HG02588 (cell line): Measurements from ENCODE around the gene BTNL8.
"Not testable (repeated sequence)": the region's sequence is repeated elsewhere in the genome, so short reads cannot be mapped to it uniquely, and the experiment has no call there.

Experiments
- ATAC-seq: cut with Tn5 transposase; IDR thresholded peaks from one replicate; pipeline ENCODE4 v1.9.1; 2021; ENCODE audit warnings: mild to moderate bottlenecking, moderate library complexity; ENCODE audit not compliant: unreplicated experiment

The BTNL8 gene

GRCh38 chr5:180874804-180875582, 24.0 kb upstream of the BTNL8 start:
- no peak for ATAC-seq

GRCh38 chr5:180875860-180876426, 23.0 kb upstream of the BTNL8 start:
- ATAC-seq: no peak

GRCh38 chr5:180885845-180886529, 13.0 kb upstream of the BTNL8 start:
- not testable (repeated sequence) for ATAC-seq

- ATAC-seq: no peak
Measured at GRCh38 chr5:180889381-180889780, 9.6 kb upstream of the BTNL8 start.

- not testable (repeated sequence) for ATAC-seq
Measured at GRCh38 chr5:180895330-180895729, 3.6 kb upstream of the BTNL8 start.

- ATAC-seq: no peak
Measured at GRCh38 chr5:180900178-180900577, 1.2 kb downstream of the BTNL8 start.

- no peak for ATAC-seq
Measured at GRCh38 chr5:180901319-180902009, 2.5 kb downstream of the BTNL8 start.

GRCh38 chr5:180908400-180908799, 9.4 kb downstream of the BTNL8 start:
- ATAC-seq: no peak

GRCh38 chr5:180908998-180909731, 10.2 kb downstream of the BTNL8 start:
- no peak for ATAC-seq

- no peak for ATAC-seq
Measured at GRCh38 chr5:180909782-180910181, 10.8 kb downstream of the BTNL8 start.

- ATAC-seq: no peak
Measured at GRCh38 chr5:180910182-180910581, 11.2 kb downstream of the BTNL8 start.

- ATAC-seq: no peak
Measured at GRCh38 chr5:180910735-180911134, 11.8 kb downstream of the BTNL8 start.

- ATAC-seq: no peak
Measured at GRCh38 chr5:180914646-180915045, 15.7 kb downstream of the BTNL8 start.

GRCh38 chr5:180915924-180916323, 17.0 kb downstream of the BTNL8 start:
- ATAC-seq: no peak

GRCh38 chr5:180918380-180918779, 19.4 kb downstream of the BTNL8 start:
- ATAC-seq: no peak

GRCh38 chr5:180920710-180921109, 21.8 kb downstream of the BTNL8 start:
- ATAC-seq: no peak

GRCh38 chr5:180922932-180923331, 24.0 kb downstream of the BTNL8 start:
- no peak for ATAC-seq

- ATAC-seq: no peak
Measured at GRCh38 chr5:180932660-180933059, 33.7 kb downstream of the BTNL8 start.

- ATAC-seq: no peak
Measured at GRCh38 chr5:180935203-180935602, 36.2 kb downstream of the BTNL8 start.

GRCh38 chr5:180938294-180938693, 39.3 kb downstream of the BTNL8 start:
- ATAC-seq: no peak
